ENCODE measurements around the gene MAN2B1.
"Not testable (repeated sequence)": the region's sequence is repeated elsewhere in the genome, so short reads cannot be mapped to it uniquely, and the experiment has no call there.

Gene MAN2B1

GRCh38 chr19:12626958-12627357 lies 39.6 kb downstream of the MAN2B1 start:
- H3K79me2 ChIP-seq (ENCODE audit: control insufficient read depth, low read length), result no peaks in the 10 kb centered on the region
- H3K27ac ChIP-seq (ENCODE audit: low read depth, low read length), result no peak overlapping the region
- no peaks in the 10 kb centered on the region for H3K4me1 ChIP-seq (ENCODE audit: control insufficient read depth, low read length)
- H3K9me2 ChIP-seq (replicated peaks; ENCODE audit: control insufficient read depth, low read length), result no peaks in the 10 kb centered on the region
- TF ChIP-seq CTCF (IDR thresholded peaks at IDR 0.05; ENCODE audit: low read depth, low read length, poor library complexity, severe bottlenecking) (no peak), EZH2phosphoT487 (IDR thresholded peaks at IDR 0.05; ENCODE audit: borderline replicate concordance, low read length) (no peak)
- H3K36me3 ChIP-seq (ENCODE audit: control insufficient read depth, low read length), result peaks cover 30% of the 10 kb centered on the region
- no peaks in the 10 kb centered on the region for H4K20me1 ChIP-seq (ENCODE audit: control insufficient read depth, insufficient read depth, low read depth, low read length)
- no peaks in the 10 kb centered on the region for H3K27me3 ChIP-seq (ENCODE audit: control insufficient read depth, low read length)
- H3K4me3 ChIP-seq (ENCODE audit: low read length), result no peak overlapping the region
- H3K4me2 ChIP-seq (ENCODE audit: low read length), result no peak overlapping the region
- no peaks in the 10 kb centered on the region for H3F3A ChIP-seq (ENCODE audit: control insufficient read depth, insufficient read depth)
- H3K9me3 ChIP-seq (ENCODE audit: control insufficient read depth, insufficient read depth, low read length), result peaks cover 10% of the 10 kb centered on the region; the same call in 1 of the 2 replicates

- Histone ChIP-seq H3K9me2 (replicated peaks; ENCODE audit: control insufficient read depth, low read length) (no peaks in the 10 kb centered on the region), H3F3A (ENCODE audit: control insufficient read depth, insufficient read depth) (no peaks in the 10 kb centered on the region), H3K4me3 (ENCODE audit: low read length) (no peak overlapping the region), H4K20me1 (ENCODE audit: control insufficient read depth, insufficient read depth, low read depth, low read length) (0 out of 2 replicates have a peak, but pooled peaks cover 3% of the 10 kb centered on the region), H3K4me2 (ENCODE audit: low read length) (no peak overlapping the region), H3K36me3 (ENCODE audit: control insufficient read depth, low read length) (peaks cover 21% of the 10 kb centered on the region), H3K79me2 (ENCODE audit: control insufficient read depth, low read length) (peaks cover 16% of the 10 kb centered on the region), H3K9me3 (ENCODE audit: control insufficient read depth, insufficient read depth, low read length) (peaks cover 8% of the 10 kb centered on the region; the same call in 1 of the 2 replicates), H3K27ac (ENCODE audit: low read depth, low read length) (no peak overlapping the region), H3K27me3 (ENCODE audit: control insufficient read depth, low read length) (no peaks in the 10 kb centered on the region), H3K4me1 (ENCODE audit: control insufficient read depth, low read length) (peaks cover 8% of the 10 kb centered on the region)
- TF ChIP-seq CTCF (IDR thresholded peaks at IDR 0.05; ENCODE audit: low read depth, low read length, poor library complexity, severe bottlenecking), result no peak
- TF ChIP-seq EZH2phosphoT487 (IDR thresholded peaks at IDR 0.05; ENCODE audit: borderline replicate concordance, low read length), result no peak
Observed at GRCh38 chr19:12623361-12624031, 43.0 kb downstream of the MAN2B1 start.

DNA sequence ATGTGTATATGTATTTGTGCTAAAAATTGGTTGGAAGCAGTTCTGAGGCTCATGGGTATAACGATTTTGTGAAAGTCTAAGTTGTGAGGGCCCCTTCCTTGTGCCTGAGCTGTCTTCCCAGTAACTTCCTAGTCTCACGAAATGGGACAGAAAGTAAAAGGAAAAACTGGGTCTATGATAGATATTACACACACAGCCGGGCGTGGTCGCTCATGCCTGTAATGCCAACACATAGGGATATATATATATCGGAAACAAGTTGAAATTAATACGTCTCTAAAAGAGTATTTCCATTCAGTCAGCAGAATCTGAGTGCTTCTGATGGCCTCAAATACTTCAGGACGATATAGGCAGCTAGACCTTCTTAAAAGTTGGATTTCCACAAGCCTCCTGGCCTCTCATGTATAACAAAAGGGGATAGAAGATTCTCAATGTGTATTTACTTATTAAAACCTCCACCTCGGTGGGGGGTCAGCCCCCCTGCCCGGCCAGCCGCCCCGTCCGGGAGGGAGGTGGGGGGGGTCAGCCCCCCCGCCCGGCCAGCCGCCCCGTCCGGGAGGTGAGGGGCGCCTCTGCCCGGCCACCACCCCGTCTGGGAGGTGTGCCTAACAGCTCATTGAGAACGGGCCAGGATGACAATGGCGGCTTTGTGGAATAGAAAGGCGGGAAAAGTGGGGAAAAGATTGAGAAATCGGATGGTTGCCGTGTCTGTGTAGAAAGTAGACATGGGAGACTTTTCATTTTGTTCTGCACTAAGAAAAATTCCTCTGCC lies 45.1 kb downstream of the MAN2B1 start:
- H3F3A ChIP-seq (ENCODE audit: control insufficient read depth, insufficient read depth); H3K27me3 ChIP-seq (ENCODE audit: control insufficient read depth, low read length); H3K4me3 ChIP-seq (ENCODE audit: low read length); H3K9me3 ChIP-seq (ENCODE audit: control insufficient read depth, insufficient read depth, low read length); H3K4me2 ChIP-seq (ENCODE audit: low read length); H3K36me3 ChIP-seq (ENCODE audit: control insufficient read depth, low read length); H3K9me2 ChIP-seq (replicated peaks; ENCODE audit: control insufficient read depth, low read length); H3K27ac ChIP-seq (ENCODE audit: low read depth, low read length); H4K20me1 ChIP-seq (ENCODE audit: control insufficient read depth, insufficient read depth, low read depth, low read length): not testable (repeated sequence)
- Histone ChIP-seq H3K79me2 (ENCODE audit: control insufficient read depth, low read length) (peaks cover 28% of the 10 kb centered on the region), H3K4me1 (ENCODE audit: control insufficient read depth, low read length) (peaks cover 12% of the 10 kb centered on the region)

- H3F3A ChIP-seq (ENCODE audit: control insufficient read depth, insufficient read depth), result peaks cover 4% of the 10 kb centered on the region
- peaks cover 13% of the 10 kb centered on the region; the same call in 1 of the 2 replicates for H4K20me1 ChIP-seq (ENCODE audit: control insufficient read depth, insufficient read depth, low read depth, low read length)
- H3K36me3 ChIP-seq (ENCODE audit: control insufficient read depth, low read length), result no peaks in the 10 kb centered on the region
Observed at GRCh38 chr19:12617646-12618045, 48.9 kb downstream of the MAN2B1 start.

More at GRCh38 chr19:12617646-12618045, 48.9 kb downstream of the MAN2B1 start:
- Histone ChIP-seq H3K4me3 (ENCODE audit: low read length) (no peak overlapping the region), H3K27ac (ENCODE audit: low read depth, low read length) (no peak overlapping the region), H3K4me1 (ENCODE audit: control insufficient read depth, low read length) (peaks cover 42% of the 10 kb centered on the region), H3K27me3 (ENCODE audit: control insufficient read depth, low read length) (peaks cover 12% of the 10 kb centered on the region), H3K79me2 (ENCODE audit: control insufficient read depth, low read length) (peaks cover 42% of the 10 kb centered on the region), H3K9me2 (replicated peaks; ENCODE audit: control insufficient read depth, low read length) (no peaks in the 10 kb centered on the region), H3K9me3 (ENCODE audit: control insufficient read depth, insufficient read depth, low read length) (no peaks in the 10 kb centered on the region), H3K4me2 (ENCODE audit: low read length) (no peak overlapping the region)
- no peak for TF ChIP-seq CTCF (IDR thresholded peaks at IDR 0.05; ENCODE audit: low read depth, low read length, poor library complexity, severe bottlenecking)
- no peak for TF ChIP-seq EZH2phosphoT487 (IDR thresholded peaks at IDR 0.05; ENCODE audit: borderline replicate concordance, low read length)

All from DOHH2 (cell line).